GM13977 (cell line): ENCODE measurements around the gene RHBDF2.
"Not testable (repeated sequence)": the region's sequence is repeated elsewhere in the genome, so short reads cannot be mapped to it uniquely, and the experiment has no call there.

Experiments used
- DNase-seq: peaks from one replicate; pipeline ENCODE4 v3.0.0; 2012; ENCODE audit warnings: low spot score
- CTCF ChIP-seq: IDR thresholded peaks from 2 replicates; pipeline ENCODE4 v1.5.1; 2012; ENCODE audit warnings: mild to moderate bottlenecking, control low read depth; ENCODE audit not compliant: insufficient read depth; ENCODE audit errors: extremely low read depth, missing control alignments
- in situ Hi-C: fragments of 300-500 bp; cut with MboI; formaldehyde crosslinking; loops from one replicate; pipeline ENCODE4 v1.12.0; 2022; ENCODE audit warnings: low sequenced_read_pairs, low pct_unique_long_range_greater_than_20kb, mixed read lengths, inconsistent platforms; ENCODE audit not compliant: unreplicated experiment

Gene RHBDF2

GRCh38 chr17:76513306-76513692, 12.1 kb upstream of the RHBDF2 start:
- DNase-seq = no peak
- in situ Hi-C loops = no loop called here
- TF ChIP-seq CTCF = no peak

GRCh38 chr17:76512366-76513305, 11.4 kb upstream of the RHBDF2 start:
- in situ Hi-C loops = no loop called here
- TF ChIP-seq CTCF = no peak
- DNase-seq = no peak

GRCh38 chr17:76511668-76512365, 10.6 kb upstream of the RHBDF2 start:
- no peak for TF ChIP-seq CTCF
- in situ Hi-C loops = no loop called here
- no peak for DNase-seq

- in situ Hi-C loops = no loop called here
- TF ChIP-seq CTCF = no peak
- DNase-seq = no peak
Measured at GRCh38 chr17:76510831-76511244, 9.6 kb upstream of the RHBDF2 start.

- in situ Hi-C loops = loop anchor here (5.0 kb wide), 1 partner anchor 41 kb away; the partner anchor contains the start of gene AANAT
Measured at GRCh38 chr17:76508472-76509063, 7.3 kb upstream of the RHBDF2 start.

GRCh38 chr17:76506408-76507345, 5.5 kb upstream of the RHBDF2 start:
- peak; percentile 95 for TF ChIP-seq CTCF
- in situ Hi-C loops = loop anchor here (5.0 kb wide), 1 partner anchor 39 kb away; the partner anchor contains the start of gene AANAT
- DNase-seq = peak; percentile 87

More at GRCh38 chr17:76508472-76509063, 7.3 kb upstream of the RHBDF2 start:
- not testable (repeated sequence) for DNase-seq
